Left ventricle myocardium inferior (tissue), 1 donor: ENCODE measurements around the gene PLCG1. TPM values are rescaled to one million over a fixed set of nuclear protein-coding genes. Genes with fewer than 3 reads are reported as not detected.

Source experiments
- DNase-seq: peaks from one replicate; pipeline ENCODE4 v3.0.0-alpha.2; 2020
- H3K27ac ChIP-seq: fragments of 200-600 bp; replicated peaks from 2 replicates; pipeline ENCODE4 v1.8.0; 2021
- H3K27me3 ChIP-seq: fragments of 200-600 bp; 2 replicates; pipeline ENCODE4 v1.8.0; 2021; ENCODE audit warnings: low read depth
- H3K36me3 ChIP-seq: fragments of 200-600 bp; 2 replicates; pipeline ENCODE4 v1.8.0; 2021
- H3K4me1 ChIP-seq: fragments of 200-600 bp; 2 replicates; pipeline ENCODE4 v1.8.0; 2021
- H3K4me3 ChIP-seq: fragments of 200-600 bp; 2 replicates; pipeline ENCODE4 v1.8.0; 2021; ENCODE audit warnings: mild to moderate bottlenecking, moderate library complexity
- H3K9me3 ChIP-seq: fragments of 200-600 bp; replicated peaks from 2 replicates; pipeline ENCODE4 v1.8.0; 2021
- intact Hi-C: fragments of 100-400 bp; cut with micrococcal nuclease; formaldehyde crosslinking; loops from one replicate; pipeline ENCODE4 v1.11.0; 2022
- total RNA-seq: library from RNA; stranded (reverse); fragmentation: NEBNext Ultra II Directional; extraction: Animal tissue kit (Norgen Biotek cat#: 25700); gene quantifications from one replicate; pipeline ENCODE4 v1.2.1, GENCODE V29; 2021
- TF ChIP-seq, protein P1 (sequence below): fragments of 200-600 bp; IDR thresholded peaks from 2 replicates; pipeline ENCODE4 v1.8.0; 2021; ENCODE audit warnings: antibody characterized with exemption, mild to moderate bottlenecking, borderline replicate concordance
- donor health status: DM: no; HTN: yes; CAD: no; lungs with severe emphysema.

PLCG1 gene
- total RNA-seq, 1 donor from 2014 or later = 46.1 TPM

DNA sequence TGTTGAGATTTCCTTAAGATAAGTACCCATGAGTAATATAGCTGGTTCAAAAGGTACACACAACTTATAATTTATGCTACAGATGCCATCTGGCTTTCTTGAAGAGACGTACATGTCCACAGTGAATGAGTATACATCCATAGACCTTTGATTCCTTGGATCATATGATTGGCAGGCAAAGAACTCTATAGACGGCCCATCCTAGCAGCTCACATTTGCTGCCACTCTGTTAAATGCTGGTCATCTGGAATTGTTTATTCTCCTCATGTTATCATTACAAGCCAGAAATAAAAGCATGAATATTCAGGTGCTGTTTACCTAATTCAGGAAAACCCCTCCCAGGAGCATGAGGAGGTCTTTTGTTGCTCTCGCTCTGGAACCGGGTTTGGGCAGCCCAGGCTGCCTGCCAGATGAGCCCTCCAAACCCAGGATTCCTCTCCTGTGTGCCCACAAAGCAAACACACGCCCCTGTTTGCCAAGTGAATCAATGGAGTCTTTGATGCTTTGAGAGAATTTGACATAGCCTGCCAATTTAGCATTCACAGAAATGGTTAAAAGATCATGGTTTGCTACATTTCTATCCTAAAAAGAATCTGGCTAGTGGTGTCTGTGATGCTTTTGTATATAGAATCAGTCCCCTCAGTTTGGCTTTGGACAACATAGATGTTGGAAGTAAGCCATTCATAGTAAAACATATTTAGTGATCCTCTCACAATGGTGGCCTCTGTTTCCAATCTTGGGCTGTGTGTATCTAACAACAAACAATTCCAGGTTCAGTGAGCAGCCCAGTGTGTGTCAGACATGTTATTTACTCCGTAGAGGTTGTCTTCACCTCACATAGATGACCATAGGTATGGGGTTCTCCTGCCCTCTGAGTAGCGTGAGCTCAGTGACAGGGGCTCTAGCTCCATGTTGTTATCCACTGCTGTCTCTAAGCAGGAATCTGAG, 17.5 kb upstream of the PLCG1 start:
- no peaks in the 10 kb centered on the region for H3K27me3 ChIP-seq

GRCh38 chr20:41121399-41121798, 15.9 kb upstream of the PLCG1 start:
- intact Hi-C loops = no loop called here

More for the DNA sequence above, 17.5 kb upstream of the PLCG1 start:
- no peaks in the 10 kb centered on the region for H3K4me1 ChIP-seq
- peaks cover 96% of the 10 kb centered on the region for H3K36me3 ChIP-seq
- no peaks in the 10 kb centered on the region for H3K9me3 ChIP-seq
- no peak overlapping the region for H3K27ac ChIP-seq
- no peak for DNase-seq
- TF ChIP-seq, protein P1, sequence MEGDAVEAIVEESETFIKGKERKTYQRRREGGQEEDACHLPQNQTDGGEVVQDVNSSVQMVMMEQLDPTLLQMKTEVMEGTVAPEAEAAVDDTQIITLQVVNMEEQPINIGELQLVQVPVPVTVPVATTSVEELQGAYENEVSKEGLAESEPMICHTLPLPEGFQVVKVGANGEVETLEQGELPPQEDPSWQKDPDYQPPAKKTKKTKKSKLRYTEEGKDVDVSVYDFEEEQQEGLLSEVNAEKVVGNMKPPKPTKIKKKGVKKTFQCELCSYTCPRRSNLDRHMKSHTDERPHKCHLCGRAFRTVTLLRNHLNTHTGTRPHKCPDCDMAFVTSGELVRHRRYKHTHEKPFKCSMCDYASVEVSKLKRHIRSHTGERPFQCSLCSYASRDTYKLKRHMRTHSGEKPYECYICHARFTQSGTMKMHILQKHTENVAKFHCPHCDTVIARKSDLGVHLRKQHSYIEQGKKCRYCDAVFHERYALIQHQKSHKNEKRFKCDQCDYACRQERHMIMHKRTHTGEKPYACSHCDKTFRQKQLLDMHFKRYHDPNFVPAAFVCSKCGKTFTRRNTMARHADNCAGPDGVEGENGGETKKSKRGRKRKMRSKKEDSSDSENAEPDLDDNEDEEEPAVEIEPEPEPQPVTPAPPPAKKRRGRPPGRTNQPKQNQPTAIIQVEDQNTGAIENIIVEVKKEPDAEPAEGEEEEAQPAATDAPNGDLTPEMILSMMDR = no peak
- H3K4me3 ChIP-seq = no peak overlapping the region
- intact Hi-C loops = no loop called here

GRCh38 chr20:41123631-41124030, 13.7 kb upstream of the PLCG1 start:
- intact Hi-C loops = no loop called here

More at GRCh38 chr20:41121399-41121798, 15.9 kb upstream of the PLCG1 start:
- H3K27me3 ChIP-seq = no peaks in the 10 kb centered on the region
- H3K36me3 ChIP-seq = peaks cover 89% of the 10 kb centered on the region
- no peak overlapping the region for H3K4me3 ChIP-seq
- H3K4me1 ChIP-seq = peaks cover 6% of the 10 kb centered on the region
- no peaks in the 10 kb centered on the region for H3K9me3 ChIP-seq
- DNase-seq = no peak
- TF ChIP-seq, protein P1 = no peak
- H3K27ac ChIP-seq = no peak overlapping the region

DNA sequence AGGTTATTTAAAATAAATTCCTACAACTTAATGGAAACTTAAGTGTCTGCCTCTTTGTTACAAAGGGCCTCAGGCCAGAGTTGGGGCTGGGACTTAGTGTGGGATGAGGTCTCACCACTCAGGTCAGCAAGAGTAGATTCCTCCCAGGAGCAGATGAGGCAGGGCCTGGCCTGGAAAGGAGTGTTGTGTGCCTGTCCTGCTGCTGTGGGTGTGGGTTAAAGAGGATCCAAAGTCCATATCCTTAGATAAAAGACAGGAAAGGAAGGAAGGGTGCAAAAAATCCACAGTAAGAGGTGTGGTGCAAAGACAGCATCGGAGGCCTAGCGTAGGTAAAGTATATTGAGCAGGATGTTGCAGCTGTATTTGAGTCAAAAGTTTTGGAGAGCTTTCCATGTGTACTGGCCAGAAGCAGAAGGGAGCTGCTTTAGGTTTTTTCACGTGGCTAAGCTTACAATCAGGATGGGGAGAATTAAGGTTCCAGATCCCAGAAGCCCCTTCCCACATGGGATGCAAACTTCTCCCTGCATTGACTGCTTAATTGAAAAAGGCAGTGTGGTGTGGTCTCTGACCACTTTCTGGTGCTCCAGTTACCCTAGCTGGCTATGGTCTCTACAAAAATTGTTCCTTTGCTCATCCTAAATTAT, 12.8 kb upstream of the PLCG1 start:
- Histone ChIP-seq H3K36me3 (peaks cover 57% of the 10 kb centered on the region), H3K4me3 (no peak overlapping the region), H3K27me3 (no peaks in the 10 kb centered on the region), H3K27ac (no peak overlapping the region), H3K9me3 (no peaks in the 10 kb centered on the region), H3K4me1 (peaks cover 12% of the 10 kb centered on the region)
- DNase-seq = no peak
- TF ChIP-seq, protein P1 = no peak
- intact Hi-C loops = no loop called here

More at GRCh38 chr20:41123631-41124030, 13.7 kb upstream of the PLCG1 start:
- peaks cover 67% of the 10 kb centered on the region for H3K36me3 ChIP-seq
- H3K27ac ChIP-seq = no peak overlapping the region
- no peaks in the 10 kb centered on the region for H3K9me3 ChIP-seq
- no peaks in the 10 kb centered on the region for H3K27me3 ChIP-seq
- peaks cover 12% of the 10 kb centered on the region for H3K4me1 ChIP-seq
- TF ChIP-seq, protein P1 = no peak
- no peak overlapping the region for H3K4me3 ChIP-seq
- no peak for DNase-seq

DNA sequence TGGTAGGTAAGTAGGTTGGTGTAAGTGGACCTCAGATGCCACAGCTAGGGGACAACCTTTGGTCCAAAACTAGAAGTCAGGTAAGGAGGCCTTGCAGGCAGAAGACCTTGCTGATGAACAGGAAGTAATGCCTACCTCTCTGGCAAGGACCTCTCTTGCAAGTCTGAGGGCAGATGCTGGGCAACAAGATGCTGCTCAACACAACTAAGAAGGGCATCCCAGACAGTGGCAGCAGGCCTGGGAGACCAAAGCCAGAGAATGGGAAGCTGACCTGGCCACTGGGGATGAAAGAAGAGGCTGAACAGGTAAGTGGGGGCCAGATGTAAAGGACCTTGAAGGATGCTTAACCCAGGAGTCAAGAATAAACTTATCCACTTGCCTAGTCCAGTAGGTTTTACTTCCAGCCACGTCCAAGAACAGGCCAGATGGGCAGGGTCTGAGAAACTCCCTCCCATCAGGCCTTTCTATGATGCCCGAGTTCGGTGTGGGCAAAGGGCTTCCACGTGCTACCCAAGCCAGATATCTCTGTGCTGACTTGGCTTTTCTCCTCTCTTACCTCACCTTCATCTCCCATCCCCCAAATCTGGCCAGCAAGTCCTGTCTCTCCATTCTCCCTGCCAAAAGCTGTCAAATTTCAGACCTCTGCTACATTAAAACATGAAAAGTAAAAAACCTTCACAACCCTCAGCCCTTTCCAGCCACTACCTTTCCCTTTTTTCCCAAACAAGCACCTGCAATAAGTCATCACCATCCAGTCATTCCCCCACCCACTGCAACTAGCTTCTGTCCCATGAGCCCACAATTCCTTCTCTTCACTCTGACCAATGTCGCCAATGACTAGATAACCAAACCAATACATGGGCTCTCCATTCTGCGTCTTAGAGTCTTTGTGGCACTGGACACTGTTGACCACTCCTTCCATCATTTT, 11.5 kb upstream of the PLCG1 start:
- DNase-seq = no peak
- intact Hi-C loops = no loop called here
- H3K36me3 ChIP-seq = peaks cover 45% of the 10 kb centered on the region
- no peaks in the 10 kb centered on the region for H3K27me3 ChIP-seq
- TF ChIP-seq, protein P1 = no peak
- H3K9me3 ChIP-seq = no peaks in the 10 kb centered on the region
- no peak overlapping the region for H3K4me3 ChIP-seq
- no peak overlapping the region for H3K27ac ChIP-seq
- H3K4me1 ChIP-seq = peaks cover 12% of the 10 kb centered on the region
